G401 (cell line): ENCODE data around the gene MYL5. TPM values are rescaled to one million over a fixed set of nuclear protein-coding genes. Genes with fewer than 3 reads are reported as not detected.

Experiments
- total RNA-seq: library from RNA; depleted of rRNA; stranded (reverse); fragments of >200 nt; shearing (Covaris generic); gene quantifications from 2 replicates; pipeline ENCODE4 v1.2.3, GENCODE V29; 2014; rRNA removed

MYL5 gene
- total RNA-seq, 1 experiment from 2014 or later = 4.5 TPM

Other genes starting within 250 kb of the MYL5 start
- 14.1 and 14.9 TPM in 2 replicates for gene ZNF721, start 175.4 kb upstream of the MYL5 start, total RNA-seq
- 32.4 and 38.7 TPM in 2 replicates for gene PIGG, start 175.3 kb upstream of the MYL5 start, total RNA-seq
- 5.4 and 17.9 TPM in 2 replicates for gene TMEM271, start 98.2 kb upstream of the MYL5 start, total RNA-seq
- 1.0 TPM in 1 of 2 replicates, not detected in the other for gene PDE6B, start 49.0 kb upstream of the MYL5 start, total RNA-seq
- gene ATP5ME, start 266 bp upstream of the MYL5 start, total RNA-seq = 245 and 376 TPM in 2 replicates
- gene SLC49A3, start 14.6 kb downstream of the MYL5 start, total RNA-seq = not detected in 2 replicates
- gene PCGF3, start 31.3 kb downstream of the MYL5 start, total RNA-seq = 27.1 and 34.1 TPM in 2 replicates
- gene CPLX1, start 151.6 kb downstream of the MYL5 start, total RNA-seq = 1.8 and 4.7 TPM in 2 replicates